T-helper 2 cell (primary cell): ENCODE results near the gene S1PR5.

Experiments
- DNase-seq, 5 experiments: peaks; one replicate each; pipeline versions ENCODE4 v3.0.0 to v3.0.0-alpha.2; 2012 to 2022

S1PR5 gene

GRCh38 chr19:10464456-10464855, 52.8 kb downstream of the S1PR5 start:
- no peak for DNase-seq
